Mesothelial cell of epicardium (in vitro differentiated cells): ENCODE data around the gene ZNRF3. TPM values are rescaled to one million over a fixed set of nuclear protein-coding genes. Genes with fewer than 3 reads are reported as not detected.
"Not testable (repeated sequence)": the region's sequence is repeated elsewhere in the genome, so short reads cannot be mapped to it uniquely, and the experiment has no call there.

Source experiments
- DNase-seq, 2 experiments: peaks; one replicate each; pipeline ENCODE4 v3.0.0; 2021; ENCODE audit warnings: low spot score in 2 of 2; ENCODE audit not compliant: unreplicated experiment in 2 of 2
- H3K27ac Mint-ChIP-seq: 2 replicates; pipeline ENCODE4 v1.8.0; 2021; ENCODE audit warnings: mixed read lengths
- H3K27me3 Mint-ChIP-seq: 2 replicates; pipeline ENCODE4 v1.8.0; 2021; ENCODE audit warnings: low read depth, mixed read lengths
- H3K36me3 Mint-ChIP-seq: 2 replicates; pipeline ENCODE4 v1.8.0; 2021; ENCODE audit warnings: mixed read lengths
- H3K4me1 Mint-ChIP-seq: 2 replicates; pipeline ENCODE4 v1.8.0; 2021; ENCODE audit warnings: mixed read lengths
- H3K4me3 Mint-ChIP-seq: 2 replicates; pipeline ENCODE4 v1.8.0; 2021; ENCODE audit warnings: mild to moderate bottlenecking, moderate library complexity, mixed read lengths
- H3K9me3 Mint-ChIP-seq: 2 replicates; pipeline ENCODE4 v1.8.0; 2021; ENCODE audit warnings: mixed read lengths
- total RNA-seq: library from RNA; stranded (reverse); gene quantifications from 3 replicates; pipeline ENCODE4 v1.2.1, GENCODE V29; 2021
- TF ChIP-seq, protein P1 (sequence below): fragments of 200-600 bp; sonication (generic); IDR thresholded peaks from one replicate; pipeline ENCODE4 v1.5.0; 2021; ENCODE audit warnings: antibody characterized with exemption; ENCODE audit not compliant: unreplicated experiment

ZNRF3 gene
- total RNA-seq, 1 donor from 2014 or later = 37.3 TPM

DNA sequence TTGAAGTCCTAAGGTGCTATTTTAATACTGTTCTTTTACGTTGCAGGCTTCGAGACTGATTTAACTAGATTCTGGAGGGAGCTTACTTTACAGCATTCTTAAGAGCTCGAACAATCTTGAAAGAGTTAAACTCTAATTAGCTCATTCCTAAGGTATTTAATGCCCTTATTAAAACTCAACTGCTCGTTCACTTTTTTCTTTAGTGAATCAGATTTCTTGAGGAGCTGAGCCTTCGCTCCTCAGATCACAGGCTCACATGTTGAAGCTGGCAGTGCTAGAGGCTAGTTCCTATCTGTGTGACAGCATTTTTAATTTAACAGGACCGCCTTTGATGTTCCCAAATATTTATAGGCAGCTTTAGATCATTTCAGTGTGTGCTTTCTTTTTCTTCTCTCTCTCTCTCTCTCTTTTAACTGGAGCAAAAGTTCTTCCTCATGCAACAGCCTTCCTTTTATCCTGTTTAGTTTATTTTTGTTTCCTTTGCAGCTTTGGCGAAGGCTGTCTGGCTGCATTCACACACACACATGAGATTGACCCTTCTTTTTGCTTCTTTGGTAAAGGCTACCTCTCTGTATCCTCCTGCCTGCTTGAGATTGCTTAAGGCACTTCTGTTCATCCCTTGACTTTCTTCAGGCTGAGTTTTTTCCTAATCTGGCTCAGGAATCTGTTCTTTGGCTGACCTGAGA, 21.0 kb downstream of the ZNRF3 start:
- no peak for DNase-seq
- Mint-ChIP-seq H3K9me3 (no peaks in the 10 kb centered on the region), H3K4me1 (peaks cover 80% of the 10 kb centered on the region), H3K4me3 (peak overlapping the region; percentile 25), H3K27ac (peak overlapping the region; percentile 97), H3K27me3 (no peaks in the 10 kb centered on the region), H3K36me3 (no peaks in the 10 kb centered on the region)
- TF ChIP-seq, protein P1, sequence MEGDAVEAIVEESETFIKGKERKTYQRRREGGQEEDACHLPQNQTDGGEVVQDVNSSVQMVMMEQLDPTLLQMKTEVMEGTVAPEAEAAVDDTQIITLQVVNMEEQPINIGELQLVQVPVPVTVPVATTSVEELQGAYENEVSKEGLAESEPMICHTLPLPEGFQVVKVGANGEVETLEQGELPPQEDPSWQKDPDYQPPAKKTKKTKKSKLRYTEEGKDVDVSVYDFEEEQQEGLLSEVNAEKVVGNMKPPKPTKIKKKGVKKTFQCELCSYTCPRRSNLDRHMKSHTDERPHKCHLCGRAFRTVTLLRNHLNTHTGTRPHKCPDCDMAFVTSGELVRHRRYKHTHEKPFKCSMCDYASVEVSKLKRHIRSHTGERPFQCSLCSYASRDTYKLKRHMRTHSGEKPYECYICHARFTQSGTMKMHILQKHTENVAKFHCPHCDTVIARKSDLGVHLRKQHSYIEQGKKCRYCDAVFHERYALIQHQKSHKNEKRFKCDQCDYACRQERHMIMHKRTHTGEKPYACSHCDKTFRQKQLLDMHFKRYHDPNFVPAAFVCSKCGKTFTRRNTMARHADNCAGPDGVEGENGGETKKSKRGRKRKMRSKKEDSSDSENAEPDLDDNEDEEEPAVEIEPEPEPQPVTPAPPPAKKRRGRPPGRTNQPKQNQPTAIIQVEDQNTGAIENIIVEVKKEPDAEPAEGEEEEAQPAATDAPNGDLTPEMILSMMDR = no peak

DNA sequence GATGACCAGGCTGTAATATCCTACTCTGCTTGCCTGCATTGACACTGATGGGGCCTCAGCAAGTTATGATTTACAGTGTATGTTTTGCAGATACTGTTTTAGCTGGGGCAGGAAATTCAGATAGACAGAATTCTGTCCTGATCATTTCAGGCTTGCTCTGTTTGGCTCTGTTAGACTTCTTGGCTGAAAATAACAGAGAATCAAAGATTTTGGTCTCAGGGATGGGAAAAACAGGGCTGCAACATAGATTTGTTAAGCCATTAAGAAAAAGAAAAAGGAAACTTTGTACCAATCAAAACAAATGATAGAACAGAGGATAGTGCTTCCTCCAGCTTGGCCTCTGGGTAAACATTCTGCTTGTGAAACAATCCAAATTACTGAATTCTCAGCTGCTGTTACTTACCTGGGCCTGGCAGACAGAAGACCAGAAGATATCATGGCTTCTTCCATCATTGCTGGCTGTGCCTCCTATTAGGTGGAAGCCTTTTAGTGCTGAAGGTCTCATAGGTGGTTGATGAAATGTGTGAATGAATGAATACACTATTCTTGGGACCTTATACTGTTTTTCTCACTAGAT, 22.0 kb downstream of the ZNRF3 start:
- H3K4me3 Mint-ChIP-seq = peak overlapping the region; percentile 9
- no peaks in the 10 kb centered on the region for H3K27me3 Mint-ChIP-seq
- H3K4me1 Mint-ChIP-seq = peaks cover 79% of the 10 kb centered on the region
- H3K36me3 Mint-ChIP-seq = no peaks in the 10 kb centered on the region
- DNase-seq = no peak
- H3K27ac Mint-ChIP-seq = peak overlapping the region; percentile 97
- H3K9me3 Mint-ChIP-seq = no peaks in the 10 kb centered on the region
- TF ChIP-seq, protein P1 = no peak

DNA sequence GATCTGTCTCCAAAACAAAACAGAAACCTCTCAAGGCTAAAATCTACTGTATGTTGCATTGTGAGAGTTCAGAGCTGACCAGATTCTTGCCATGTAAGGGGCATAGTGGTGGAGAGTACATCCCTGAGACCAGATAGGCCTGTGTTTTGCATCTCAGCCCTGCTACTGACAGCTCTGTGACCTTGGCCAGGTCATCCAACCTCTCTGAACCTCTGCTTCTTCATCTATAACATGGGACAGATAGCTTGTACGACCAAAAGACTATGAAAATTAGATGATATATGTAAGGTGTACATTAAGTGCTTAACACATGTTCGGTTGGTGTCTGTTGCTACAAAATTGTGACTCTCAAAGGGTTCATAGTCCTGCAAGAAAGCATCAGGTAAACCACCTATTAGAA, 22.9 kb downstream of the ZNRF3 start:
- peaks cover 82% of the 10 kb centered on the region for H3K4me1 Mint-ChIP-seq
- TF ChIP-seq, protein P1 = no peak
- H3K27me3 Mint-ChIP-seq = no peaks in the 10 kb centered on the region
- H3K9me3 Mint-ChIP-seq = no peaks in the 10 kb centered on the region
- H3K27ac Mint-ChIP-seq = peak overlapping the region; percentile 97
- H3K4me3 Mint-ChIP-seq = no peak overlapping the region
- no peak for DNase-seq
- no peaks in the 10 kb centered on the region for H3K36me3 Mint-ChIP-seq

DNA sequence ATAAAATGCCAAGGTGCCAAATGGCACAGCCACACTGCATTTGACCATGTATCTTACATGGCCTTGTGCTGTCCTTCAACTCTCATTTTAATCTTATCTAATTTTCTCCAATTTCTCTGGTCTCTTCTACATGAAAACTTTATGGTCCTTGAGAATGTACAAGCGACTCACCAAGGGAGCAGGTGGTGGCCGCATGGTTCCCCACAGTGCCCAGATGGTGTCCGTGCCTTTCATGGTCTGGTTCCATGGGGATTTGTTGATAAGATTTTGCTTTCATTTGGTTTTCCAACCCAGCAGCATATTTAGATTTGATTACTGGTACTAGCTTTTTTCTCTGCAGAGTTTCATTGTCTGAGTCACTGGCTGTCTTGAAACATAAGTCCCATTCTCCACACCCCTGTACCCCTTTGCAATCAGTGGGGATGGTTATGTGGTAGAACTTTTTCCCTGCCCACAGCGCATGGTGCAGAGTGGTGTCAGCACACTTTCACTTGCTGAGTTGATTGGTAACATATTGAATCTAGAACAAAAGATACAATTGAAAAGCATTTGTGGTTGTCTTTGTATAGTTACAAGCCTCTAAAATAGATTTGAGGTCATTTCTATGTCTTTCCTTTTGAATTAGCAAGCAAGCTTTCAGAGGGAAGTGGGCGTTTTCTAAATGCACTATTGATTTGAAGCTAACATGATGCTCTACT, 24.1 kb downstream of the ZNRF3 start:
- Mint-ChIP-seq H3K36me3 (no peaks in the 10 kb centered on the region), H3K9me3 (no peaks in the 10 kb centered on the region), H3K27me3 (no peaks in the 10 kb centered on the region), H3K4me1 (peaks cover 91% of the 10 kb centered on the region), H3K27ac (peak overlapping the region; percentile 97), H3K4me3 (no peak overlapping the region)
- no peak for DNase-seq
- TF ChIP-seq, protein P1 = no peak

DNA sequence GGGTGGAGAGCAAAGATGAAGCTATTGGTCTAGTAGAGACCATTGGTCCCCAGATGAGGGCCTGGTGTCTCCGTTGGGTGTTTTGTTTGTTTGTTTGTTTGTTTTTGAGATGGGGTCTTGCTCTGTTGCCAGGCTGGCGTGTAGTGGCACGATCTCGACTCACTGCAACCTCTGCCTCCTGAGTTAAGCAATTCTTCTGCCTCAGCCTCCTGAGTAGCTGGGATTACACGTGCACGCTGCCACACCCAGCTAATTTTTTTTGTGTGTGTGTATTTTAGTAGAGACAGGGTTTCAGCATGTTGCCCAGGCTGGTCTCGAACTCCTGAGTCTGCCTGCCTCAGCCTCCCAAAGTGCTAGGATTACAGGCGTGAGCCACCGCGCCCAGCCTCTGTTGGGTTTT, 25.4 kb downstream of the ZNRF3 start:
- Mint-ChIP-seq H3K27ac (peak overlapping the region; percentile 97), H3K4me1 (peaks cover 85% of the 10 kb centered on the region)
- H3K4me3 Mint-ChIP-seq = not testable (repeated sequence)

DNA sequence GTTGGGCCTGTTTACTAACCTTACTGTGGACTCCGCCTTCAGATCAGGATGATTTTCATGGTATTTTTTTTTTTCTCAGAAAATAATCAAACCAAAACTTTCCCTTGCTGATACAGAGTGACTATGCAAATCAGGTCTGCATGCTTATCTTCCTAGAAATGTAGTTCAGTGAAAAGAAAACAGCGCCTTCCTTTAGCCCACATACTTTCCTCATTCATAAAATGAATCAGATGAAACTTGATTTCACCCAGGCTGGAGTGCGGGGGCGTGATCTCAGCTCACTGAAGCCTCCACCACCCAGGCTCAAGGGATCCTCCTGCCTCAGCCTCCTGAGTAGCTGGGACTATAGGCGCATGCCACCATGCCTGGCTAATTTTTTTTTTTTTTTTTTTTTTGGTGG, 26.0 kb downstream of the ZNRF3 start:
- peak overlapping the region; percentile 97 for H3K27ac Mint-ChIP-seq
- H3K4me3 Mint-ChIP-seq = no peak overlapping the region
- TF ChIP-seq, protein P1 = no peak
- no peaks in the 10 kb centered on the region for H3K36me3 Mint-ChIP-seq
- peaks cover 84% of the 10 kb centered on the region for H3K4me1 Mint-ChIP-seq
- no peaks in the 10 kb centered on the region for H3K9me3 Mint-ChIP-seq
- DNase-seq = no peak
- H3K27me3 Mint-ChIP-seq = no peaks in the 10 kb centered on the region

More for the DNA sequence above, 25.4 kb downstream of the ZNRF3 start:
- not testable (repeated sequence) for H3K9me3 Mint-ChIP-seq, DNase-seq, H3K36me3 Mint-ChIP-seq, H3K27me3 Mint-ChIP-seq
